Stimulated activated CD8-positive, alpha-beta memory T cell treated with anti-CD3 and anti-CD28 coated beads, Interleukin-4, amount 100 ng/mL, for 24 hours (primary cell): Measurements from ENCODE around the gene ELOA.
"Not testable (repeated sequence)": the region's sequence is repeated elsewhere in the genome, so short reads cannot be mapped to it uniquely, and the experiment has no call there.

Experiments
- DNase-seq: peaks from one replicate; pipeline ENCODE4 v3.0.0-alpha.2; 2020; ENCODE audit warnings: low read depth

Gene ELOA

DNA sequence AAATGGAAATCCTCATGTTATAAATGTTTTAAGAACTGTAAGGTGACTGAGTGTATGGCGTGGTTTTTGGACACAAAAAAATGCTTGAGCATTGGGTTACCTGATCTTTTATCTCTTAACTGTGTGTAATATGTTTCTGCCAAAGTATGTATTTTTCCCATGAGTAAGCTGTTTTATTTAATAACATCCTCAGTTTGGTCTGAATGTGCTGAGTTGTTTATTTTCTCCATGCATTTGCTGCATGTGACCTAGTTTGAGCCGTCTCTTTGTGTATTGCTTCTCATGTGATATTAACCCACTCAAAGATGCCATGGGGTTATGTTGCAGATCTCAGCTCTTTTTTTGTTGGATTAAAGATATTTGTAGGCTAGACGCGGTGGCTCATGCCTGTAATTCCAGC, 41.6 kb downstream of the ELOA start:
- DNase-seq: no peak

- DNase-seq: no peak
Observed at GRCh38 chr1:23787701-23788100, 44.4 kb downstream of the ELOA start.

GRCh38 chr1:23788695-23789094, 45.4 kb downstream of the ELOA start:
- DNase-seq: no peak

GRCh38 chr1:23790696-23791515, 47.6 kb downstream of the ELOA start, which contains the start of gene LYPLA2:
TSS of gene LYPLA2 (plus strand) at chr1:23791145. CDS start at chr1:23792683, 1,538 bp downstream.
- DNase-seq: peak; percentile 80

DNA sequence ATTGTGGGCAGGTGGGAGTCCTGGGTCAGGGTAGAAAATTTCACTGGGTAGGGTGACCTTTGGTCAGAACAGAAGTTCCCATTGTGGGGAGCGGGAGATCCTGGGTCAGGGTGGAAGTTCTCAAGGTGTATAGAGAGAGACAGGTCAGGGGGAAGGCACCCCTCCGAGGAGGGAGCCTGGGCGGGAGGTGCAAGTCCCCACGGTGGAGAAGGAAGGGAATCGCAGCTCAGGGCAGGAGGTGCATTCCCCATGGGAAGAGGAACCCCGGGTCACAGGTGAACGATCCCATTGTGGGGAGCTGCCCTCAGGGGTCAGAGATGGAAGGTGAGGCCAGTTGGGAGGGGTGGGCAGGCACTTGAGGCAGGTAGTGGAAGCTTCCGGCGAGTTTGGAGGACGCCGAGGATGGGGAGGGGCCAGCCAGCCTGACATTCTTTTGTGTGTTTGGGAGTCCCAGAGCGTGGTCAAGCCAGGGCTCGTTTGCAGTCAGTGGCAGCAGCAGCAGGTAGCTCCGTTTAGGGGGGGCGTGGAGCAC, 48.3 kb downstream of the ELOA start:
- no peak for DNase-seq

DNA sequence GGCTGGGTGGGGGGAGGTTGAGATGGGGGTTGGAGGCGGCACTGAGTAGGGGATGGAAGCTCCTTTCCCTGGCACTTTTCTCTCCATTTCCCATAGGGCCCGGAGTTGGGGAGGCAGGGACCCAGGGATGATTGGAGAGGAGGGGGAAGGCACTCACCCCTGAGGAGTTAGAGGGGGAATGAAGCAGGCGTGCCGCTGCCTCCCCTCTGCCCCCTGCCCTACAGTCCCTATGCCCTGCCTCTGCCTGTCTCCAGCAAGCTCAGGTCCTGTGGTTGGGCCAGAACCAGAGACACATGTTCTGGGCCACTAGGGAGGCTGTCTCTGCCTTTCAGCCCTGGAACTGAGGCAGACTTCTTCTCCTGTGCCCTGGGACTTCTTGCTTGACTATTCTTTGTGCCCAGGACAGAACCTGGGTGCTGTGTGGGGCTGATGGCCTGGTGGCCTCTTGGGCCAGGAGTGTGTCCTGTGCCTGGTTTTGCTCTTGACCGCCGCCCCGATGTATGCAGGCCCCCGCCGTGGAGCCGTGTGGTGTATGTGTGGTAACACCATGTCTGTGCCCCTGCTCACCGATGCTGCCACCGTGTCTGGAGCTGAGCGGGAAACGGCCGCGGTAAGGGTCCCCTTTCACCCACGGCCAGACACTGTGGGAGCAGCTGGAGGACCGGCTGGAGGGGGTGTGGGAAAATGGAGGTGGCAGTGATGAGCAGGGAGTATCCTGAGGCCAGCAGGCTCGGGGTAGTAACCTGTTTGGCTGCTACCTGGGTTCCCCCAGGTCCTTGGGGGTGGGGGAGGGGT, 49.1 kb downstream of the ELOA start:
- no peak for DNase-seq

DNA sequence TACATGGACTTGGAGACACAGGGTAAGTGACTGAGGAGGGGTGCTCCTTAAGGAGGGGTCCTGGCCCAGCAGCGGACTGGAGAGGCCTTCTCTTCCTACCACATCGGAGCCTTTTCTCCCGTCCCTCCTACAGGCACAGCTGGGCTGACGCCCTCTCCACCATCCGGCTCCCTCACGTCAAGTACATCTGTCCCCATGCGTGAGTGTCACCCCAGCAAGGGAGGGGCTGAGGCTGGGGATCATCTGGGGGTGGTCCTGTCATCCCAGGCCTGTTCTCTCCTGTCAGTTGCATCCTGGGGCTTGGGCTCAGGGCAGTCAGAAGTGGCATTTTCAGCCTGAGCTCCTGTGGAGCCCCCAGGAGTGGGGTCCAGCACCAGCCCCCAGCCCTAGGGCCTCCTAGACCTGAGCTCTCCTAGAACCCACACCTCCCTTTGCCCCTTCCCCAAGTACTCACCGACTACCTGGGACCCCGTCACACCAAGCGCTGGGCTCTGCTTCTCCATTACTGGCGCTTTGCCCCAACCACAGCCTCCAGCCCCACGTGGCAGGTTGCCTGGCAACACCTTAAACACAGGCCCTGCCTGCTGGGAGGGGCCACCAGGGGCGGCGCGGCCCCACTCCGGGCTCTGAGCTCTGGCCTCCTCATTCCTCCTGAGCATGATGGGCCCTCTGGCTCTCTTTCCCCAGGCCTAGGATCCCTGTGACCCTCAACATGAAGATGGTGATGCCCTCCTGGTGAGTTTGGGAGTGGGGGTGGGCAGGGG, 49.9 kb downstream of the ELOA start:
- no peak for DNase-seq

DNA sequence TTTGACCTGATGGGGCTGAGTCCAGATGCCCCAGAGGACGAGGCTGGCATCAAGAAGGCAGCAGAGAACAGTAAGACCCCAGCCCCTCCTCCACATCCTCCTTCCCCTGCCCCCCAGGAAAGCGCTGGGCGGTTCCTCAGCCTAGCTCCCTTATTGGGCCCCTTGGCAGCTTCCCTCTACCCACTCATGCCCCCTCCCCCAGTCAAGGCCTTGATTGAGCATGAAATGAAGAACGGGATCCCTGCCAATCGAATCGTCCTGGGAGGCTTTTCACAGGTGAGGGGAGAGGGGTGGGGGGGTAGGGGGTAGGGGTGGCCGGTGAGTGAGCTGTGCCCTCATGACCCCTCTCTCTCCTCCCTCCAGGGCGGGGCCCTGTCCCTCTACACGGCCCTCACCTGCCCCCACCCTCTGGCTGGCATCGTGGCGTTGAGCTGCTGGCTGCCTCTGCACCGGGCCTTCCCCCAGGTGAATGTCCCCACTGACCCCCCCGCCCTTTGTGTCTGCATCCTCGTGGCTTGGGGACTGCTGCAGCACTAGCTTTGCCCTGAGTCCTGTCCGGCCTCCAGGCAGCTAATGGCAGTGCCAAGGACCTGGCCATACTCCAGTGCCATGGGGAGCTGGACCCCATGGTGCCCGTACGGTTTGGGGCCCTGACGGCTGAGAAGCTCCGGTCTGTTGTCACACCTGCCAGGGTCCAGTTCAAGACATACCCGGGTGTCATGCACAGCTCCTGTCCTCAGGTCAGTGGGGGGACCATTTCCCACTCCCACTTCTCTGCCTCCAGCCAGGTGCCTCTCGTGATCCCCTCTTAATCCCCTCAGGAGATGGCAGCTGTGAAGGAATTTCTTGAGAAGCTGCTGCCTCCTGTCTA, 50.8 kb downstream of the ELOA start:
- no peak for DNase-seq

DNA sequence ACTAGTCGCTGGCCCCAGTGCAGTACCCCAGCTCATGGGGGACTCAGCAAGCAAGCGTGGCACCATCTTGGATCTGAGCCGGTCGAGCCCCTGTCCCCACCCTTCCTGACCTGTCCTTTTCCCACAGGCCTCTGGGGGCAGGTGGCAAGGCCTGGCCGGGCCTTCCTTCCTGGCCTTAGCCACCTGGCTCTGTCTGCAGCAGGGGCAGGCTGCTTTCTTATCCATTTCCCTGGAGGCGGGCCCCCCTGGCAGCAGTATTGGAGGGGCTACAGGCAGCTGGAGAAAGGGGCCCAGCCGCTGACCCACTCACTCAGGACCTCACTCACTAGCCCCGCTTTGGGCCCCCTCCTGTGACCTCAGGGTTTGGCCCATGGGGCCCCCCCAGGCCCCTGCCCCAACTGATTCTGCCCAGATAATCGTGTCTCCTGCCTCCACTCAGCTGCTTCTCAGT, 51.5 kb downstream of the ELOA start:
- not testable (repeated sequence) for DNase-seq

GRCh38 chr1:23795676-23796465, 52.6 kb downstream of the ELOA start:
- no peak for DNase-seq

- no peak for DNase-seq
Observed at GRCh38 chr1:23796466-23797271, 53.4 kb downstream of the ELOA start.

GRCh38 chr1:23797478-23798448, 54.5 kb downstream of the ELOA start:
- no peak for DNase-seq

DNA sequence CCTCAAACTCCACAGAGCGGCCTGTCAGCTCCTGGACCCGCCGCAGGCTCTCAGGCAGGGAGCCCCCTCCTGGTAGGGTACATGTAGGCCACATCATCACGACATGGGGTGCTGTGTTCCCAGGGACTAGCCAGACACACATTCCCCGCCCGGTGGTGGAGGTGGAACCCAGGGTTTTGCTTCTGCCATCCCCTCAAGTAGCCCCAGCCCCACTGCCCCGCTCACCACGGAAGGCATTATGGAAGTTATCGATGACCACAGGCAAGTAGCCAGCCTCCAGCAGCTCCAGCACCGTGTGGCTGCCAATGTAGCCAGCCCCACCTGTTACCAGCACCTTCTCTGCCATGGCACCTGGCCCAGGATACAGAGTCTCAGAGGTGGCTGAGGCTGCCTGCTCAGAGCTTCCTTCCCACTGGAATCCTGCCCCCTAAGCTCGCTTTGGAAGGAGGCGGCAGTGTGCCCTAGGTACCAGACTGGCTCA, 55.4 kb downstream of the ELOA start:
- DNase-seq: no peak

DNA sequence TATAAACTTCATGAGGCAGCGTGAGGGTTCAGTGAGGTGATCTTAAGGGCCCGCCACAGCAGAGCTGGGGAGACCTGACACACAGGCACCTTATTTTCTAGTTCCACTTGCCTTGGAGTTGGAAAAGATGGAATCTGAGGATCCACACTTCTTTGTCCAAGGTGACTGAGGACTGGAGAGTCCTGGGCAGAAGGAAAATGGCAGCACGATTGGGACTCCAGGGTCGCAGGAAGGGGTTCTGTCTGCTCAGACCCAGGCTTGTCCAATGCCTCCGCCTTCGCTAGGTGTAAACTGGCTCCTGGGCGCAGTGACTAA, 55.9 kb downstream of the ELOA start:
- no peak for DNase-seq

- DNase-seq: no peak
Observed at GRCh38 chr1:23799570-23800399, 56.5 kb downstream of the ELOA start.

DNA sequence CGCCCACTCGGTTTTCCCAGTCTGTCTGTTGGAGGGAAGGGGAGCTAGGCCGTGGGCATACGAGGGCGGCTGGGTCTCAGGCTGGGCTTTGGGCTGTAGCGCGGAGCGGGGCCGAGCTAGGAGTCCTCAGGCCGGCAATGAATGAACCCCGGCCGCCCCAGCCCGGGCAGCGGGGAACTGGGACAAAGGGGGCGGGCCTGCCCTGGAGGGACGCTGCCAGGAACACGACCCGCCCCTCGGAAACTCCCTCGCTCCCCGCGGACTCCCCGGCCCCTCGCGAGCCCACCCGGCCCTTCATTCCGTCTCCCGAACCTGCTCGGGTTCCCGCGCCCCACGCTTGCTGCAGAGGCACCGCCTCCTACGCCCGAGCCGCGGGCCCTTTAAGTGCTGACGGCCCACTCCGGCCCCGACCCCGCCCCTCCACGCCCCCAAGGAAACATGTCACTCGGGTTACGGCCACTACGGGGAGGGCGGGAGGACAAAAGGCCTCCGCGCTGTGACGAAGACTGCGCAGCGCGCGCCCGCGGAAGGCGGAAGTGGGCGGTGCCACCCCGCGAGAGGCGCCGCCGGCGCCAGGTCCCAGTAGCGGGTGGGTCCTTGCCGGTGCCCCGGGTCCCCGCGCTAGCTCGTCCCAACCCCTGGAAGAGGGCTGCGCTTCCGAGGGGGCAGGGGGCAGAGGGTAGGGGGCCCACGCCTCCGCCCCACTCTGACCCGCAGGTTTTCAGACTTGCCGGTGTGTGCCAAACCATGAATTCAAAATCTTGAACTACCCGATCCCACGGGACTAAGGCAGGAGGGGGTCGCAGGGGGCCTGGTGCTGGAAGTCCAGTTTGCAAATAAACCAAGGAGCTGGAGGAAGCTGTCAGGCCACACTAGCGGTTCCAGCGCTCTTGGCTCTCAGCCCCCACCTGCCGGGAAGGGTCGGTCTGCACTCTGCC, 57.4 kb downstream of the ELOA start, which contains the start of gene GALE:
TSS of gene GALE (minus strand) at position 355 of the 938 bp plus-strand sequence. CDS start 1,747 bp downstream, outside the sequence.
- DNase-seq: peak; percentile 97
